HK-2 (cell line): ENCODE measurements around the gene EEIG1.

Experiments used
- DNase-seq: peaks from one replicate; pipeline ENCODE4 v3.0.0-alpha.2; 2018; ENCODE audit not compliant: unreplicated experiment

The EEIG1 gene

GRCh38 chr9:127974769-127975261 lies 6.0 kb downstream of the EEIG1 start:
- no peak for DNase-seq

- DNase-seq, result no peak
These were observed 6.6 kb downstream of the EEIG1 start for GRCh38 chr9:127974001-127974768.

DNA sequence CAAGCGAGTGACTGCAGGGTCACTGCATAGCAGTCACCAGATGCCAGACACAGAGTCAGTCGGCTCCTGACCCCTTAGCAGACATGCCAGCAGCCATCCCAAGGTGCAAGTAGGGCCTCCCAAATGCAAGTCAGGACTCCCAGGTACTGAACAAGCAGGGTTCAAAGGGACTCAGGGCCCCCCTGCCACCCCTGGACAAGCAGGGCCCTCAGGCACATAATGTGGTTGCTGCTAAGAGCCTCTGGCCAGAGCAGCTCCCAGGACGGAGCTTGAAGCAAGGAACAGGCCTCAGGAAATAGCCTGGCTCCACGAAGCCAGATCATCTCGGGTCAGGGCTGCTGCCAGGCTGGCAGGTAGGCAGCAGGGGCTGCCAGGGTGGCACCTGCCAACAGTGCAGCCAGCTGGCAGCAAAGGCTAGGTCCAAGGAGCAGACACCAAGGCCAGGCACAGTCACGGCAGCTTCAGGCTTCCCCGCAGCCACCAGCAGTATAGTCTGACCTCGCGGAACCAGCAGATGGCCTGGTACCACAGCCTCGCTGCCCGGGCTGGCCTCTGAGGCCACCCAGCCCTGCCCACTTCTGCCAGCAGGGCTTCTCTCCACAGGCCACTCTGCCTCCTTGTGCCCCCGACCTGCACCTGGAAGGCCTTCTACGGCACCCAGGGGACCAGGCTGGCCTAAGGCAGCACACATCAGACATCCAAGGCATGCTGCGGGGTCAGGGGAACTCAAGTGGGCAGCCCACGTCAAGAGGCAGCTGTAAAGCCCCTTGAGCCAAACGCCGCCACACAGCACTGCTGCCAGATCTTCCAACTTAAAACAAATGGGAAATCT lies 7.4 kb downstream of the EEIG1 start:
- DNase-seq, result no peak

- DNase-seq, result no peak
These were observed 8.4 kb downstream of the EEIG1 start for GRCh38 chr9:127972236-127972871.

DNA sequence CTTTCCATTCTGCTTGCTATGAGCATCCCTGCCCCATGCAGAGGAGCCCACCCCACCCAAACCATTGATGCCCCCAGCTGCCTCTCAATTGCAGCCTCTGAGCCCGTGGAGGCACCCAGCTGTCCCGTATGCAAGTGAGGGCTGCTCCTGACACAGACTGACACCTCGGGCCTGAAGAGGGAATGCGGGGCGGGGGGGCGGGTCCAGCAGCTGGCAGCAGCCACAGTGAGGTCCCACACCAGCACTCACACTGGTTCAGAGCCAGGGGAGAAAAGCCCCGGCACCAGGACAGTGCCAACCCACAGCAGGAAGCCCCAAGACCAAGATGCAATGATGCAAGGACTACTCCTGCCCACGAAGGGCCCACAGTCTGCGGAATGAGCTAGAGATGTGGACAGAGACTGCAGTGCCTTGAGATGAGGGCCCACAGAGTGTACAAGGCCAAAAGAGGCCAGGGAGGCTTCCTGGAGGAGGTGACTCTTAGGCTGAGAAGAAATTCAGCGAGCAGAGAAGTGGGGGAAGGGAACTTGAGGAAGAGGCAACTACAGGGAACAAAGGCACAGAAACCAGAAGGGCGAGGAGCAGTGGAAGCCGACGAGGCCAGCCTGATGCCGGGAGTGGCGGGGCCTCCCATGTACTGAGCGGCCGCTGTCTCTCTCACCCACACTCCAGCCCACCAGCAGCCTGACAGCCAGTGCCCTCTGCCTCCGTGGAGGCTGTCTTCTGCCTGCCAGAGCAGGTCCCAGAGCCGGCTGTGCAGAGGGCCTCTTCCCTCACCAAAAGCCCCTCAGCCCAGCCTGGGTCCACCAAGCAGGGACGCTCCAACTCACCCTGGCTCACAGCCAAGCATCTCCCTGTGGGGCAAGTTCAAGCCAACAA lies 9.2 kb downstream of the EEIG1 start:
- no peak for DNase-seq

- DNase-seq, result no peak
These were observed 10.1 kb downstream of the EEIG1 start for GRCh38 chr9:127970401-127971313.

GRCh38 chr9:127968700-127969383 lies 11.9 kb downstream of the EEIG1 start:
- peak; percentile 40 for DNase-seq

DNA sequence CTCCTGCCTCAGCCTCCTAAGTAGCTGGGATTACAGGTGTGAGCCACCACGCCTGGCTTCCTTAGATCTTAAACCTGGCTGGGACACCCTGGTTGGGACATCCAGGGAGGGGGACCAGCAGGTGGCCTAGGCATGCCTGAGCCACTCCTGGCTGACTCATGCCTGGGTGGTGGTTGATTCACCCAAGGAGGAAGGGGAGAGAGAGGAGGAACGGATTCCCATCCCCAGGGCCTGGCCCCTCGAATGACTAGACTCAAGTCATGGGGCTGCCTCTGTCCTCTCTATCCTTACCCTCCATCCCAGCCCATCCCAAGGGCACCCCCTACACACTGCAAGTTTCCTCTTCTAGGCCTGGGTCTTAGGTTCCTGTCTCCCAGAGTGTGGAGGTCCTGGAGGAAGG lies 12.7 kb downstream of the EEIG1 start:
- peak; percentile 60 for DNase-seq

DNA sequence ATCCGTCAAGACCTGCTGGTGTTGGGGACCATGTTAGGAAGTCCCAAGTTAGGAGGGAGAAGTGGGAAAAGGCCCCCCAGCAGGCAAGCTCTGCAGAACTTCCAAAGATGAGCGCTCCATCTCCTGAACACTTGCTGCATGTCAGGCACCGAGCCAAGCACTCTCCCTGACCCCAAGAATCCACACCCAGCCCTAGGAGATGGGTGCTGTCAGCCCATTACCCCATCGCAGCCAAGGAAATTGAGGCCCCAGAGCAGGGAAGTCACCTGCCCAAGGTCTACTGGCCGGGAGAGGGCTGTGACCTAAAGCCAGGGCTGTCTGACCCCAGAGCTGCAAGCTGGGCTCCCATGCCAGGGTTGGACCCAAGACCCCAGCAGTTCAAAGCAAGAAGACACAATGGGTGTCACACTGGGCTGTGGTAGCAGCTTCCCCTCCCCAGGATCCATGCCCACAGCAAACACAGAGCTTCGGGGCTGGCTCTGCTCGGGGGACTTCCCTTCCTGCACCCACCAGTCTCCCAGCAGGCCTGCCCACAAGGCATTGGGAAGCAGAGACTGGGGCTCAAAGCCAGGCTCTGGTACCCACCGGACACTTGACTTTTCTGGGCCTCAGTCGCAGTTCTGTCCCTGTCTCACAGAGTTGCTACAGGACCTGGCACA lies 13.5 kb downstream of the EEIG1 start:
- no peak for DNase-seq

DNA sequence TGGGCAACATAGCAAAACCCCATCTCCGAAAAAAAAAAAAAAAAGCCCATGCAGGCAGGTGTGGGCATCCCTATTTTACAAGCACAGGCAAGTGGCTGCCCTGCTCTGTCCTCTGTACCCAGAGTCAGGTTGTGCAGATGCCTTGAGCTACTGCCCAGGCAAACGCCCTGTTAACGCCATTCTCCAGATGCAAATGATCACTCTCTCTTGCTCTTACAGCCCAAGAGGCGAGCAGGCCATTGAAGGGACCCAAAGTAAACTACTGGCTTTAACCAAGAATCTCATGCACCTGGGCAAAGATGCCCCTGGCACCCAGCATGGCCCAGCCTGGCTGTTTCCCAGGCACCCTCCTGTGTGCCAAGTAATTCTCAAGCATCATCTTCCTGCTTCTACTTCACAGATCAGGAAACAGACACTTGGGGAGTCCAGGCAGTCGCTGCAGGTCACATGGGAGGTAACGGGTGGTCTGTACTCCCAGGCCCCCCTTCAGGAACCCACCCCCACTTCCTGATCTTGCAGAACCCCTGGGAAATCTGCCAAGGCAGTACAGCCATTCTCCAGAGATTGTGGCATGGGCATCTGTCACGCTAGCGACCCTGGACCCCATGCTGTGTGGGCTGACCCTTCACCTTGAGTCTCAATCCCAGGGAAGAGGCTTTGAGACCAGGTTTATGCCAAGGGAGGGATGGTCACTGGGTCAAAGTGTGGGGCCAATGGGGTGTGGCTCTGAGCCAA lies 14.2 kb downstream of the EEIG1 start:
- DNase-seq, result no peak

- DNase-seq, result no peak
These were observed 14.8 kb downstream of the EEIG1 start for GRCh38 chr9:127965953-127966352.

- no peak for DNase-seq
These were observed 17.3 kb downstream of the EEIG1 start for GRCh38 chr9:127963359-127964064.

DNA sequence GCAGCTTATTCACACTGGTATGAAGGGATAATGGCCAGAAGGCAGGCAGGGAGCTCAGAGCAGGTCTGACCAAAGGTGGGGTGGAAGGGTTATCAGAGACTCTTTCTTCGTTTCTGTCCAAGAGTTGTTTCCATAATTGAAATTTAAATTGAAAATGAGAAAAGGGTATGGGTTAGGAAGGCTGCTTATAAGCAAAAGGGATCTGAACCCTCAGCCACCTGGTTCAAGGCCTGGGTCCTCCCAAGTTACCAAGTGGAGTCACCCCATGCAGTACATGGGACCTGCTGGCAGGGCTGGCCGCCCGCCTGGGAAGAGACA lies 17.8 kb downstream of the EEIG1 start:
- DNase-seq, result no peak

DNA sequence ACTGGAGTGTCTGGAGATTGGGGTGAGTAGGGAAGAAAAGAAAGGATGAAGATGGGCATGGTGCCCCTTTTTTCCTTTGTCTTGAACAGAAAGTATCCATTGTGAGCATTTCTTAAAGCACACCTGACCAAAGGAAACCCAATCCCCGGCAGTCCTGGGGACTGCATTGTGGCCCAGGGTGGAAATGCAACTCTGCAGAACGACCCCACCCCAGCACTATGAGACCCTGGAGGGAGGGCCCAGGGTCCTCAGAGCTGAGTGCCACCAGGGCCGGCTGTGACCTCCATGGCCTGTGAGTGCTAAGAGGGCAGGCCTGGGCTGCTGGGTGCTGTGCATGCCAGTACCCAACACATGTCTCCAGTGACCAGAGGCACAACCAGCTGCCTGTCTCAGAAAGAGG lies 18.5 kb downstream of the EEIG1 start:
- no peak for DNase-seq

- no peak for DNase-seq
These were observed 19.1 kb downstream of the EEIG1 start for GRCh38 chr9:127961613-127962155.

- DNase-seq, result no peak
These were observed 19.7 kb downstream of the EEIG1 start for GRCh38 chr9:127961155-127961490.

- no peak for DNase-seq
These were observed 20.2 kb downstream of the EEIG1 start for GRCh38 chr9:127960410-127961154.
